ENCODE data around the gene B4GALNT3. TPM values are rescaled to one million over a fixed set of nuclear protein-coding genes. Genes with fewer than 3 reads are reported as not detected.

The B4GALNT3 gene
- total and polyA plus RNA-seq, 2 of the 13 experiments (the other 11 are each of a cell fraction or from before 2014, with no cell fraction given): 3.2 to 4.4 TPM

- TF ChIP-seq ARID5B (CRISPR knock-in tag; IDR thresholded peaks at IDR 0.05): peak; percentile 80
- TF ChIP-seq FOXA3 (CRISPR knock-in tag; IDR thresholded peaks at IDR 0.05): peak; percentile 68
- peak; percentile 79 for TF ChIP-seq MIER3 (CRISPR knock-in tag; IDR thresholded peaks at IDR 0.05; ENCODE audit: borderline replicate concordance)
- TF ChIP-seq ZEB1 (IDR thresholded peaks at IDR 0.05; ENCODE audit: insufficient replicate concordance, low read depth): no peak
- no peak for TF ChIP-seq SP2 (CRISPR knock-in tag; IDR thresholded peaks at IDR 0.05)
- TF ChIP-seq JARID2 (CRISPR knock-in tag; IDR thresholded peaks at IDR 0.05; ENCODE audit: insufficient replicate concordance): no peak
- no peak for TF ChIP-seq ZNF367 (CRISPR knock-in tag; IDR thresholded peaks at IDR 0.05; ENCODE audit: borderline replicate concordance)
- peak; percentile 83; the same call in 1 of the 2 replicates for TF ChIP-seq ZFP37 (CRISPR knock-in tag; IDR thresholded peaks at IDR 0.05; ENCODE audit: borderline replicate concordance)
- peak; percentile 80 for TF ChIP-seq ZNF124 (CRISPR knock-in tag; IDR thresholded peaks at IDR 0.05)
- TF ChIP-seq GATAD1 (CRISPR knock-in tag; IDR thresholded peaks at IDR 0.05): peak; percentile 57; the same call in 1 of the 2 replicates
- TF ChIP-seq TFE3 (CRISPR knock-in tag; IDR thresholded peaks at IDR 0.05): peak; percentile 71
- no peak for TF ChIP-seq ZNF782 (CRISPR knock-in tag; IDR thresholded peaks at IDR 0.05; ENCODE audit: borderline replicate concordance)
- TF ChIP-seq PAF1 (CRISPR knock-in tag; IDR thresholded peaks at IDR 0.05): no peak
- TF ChIP-seq ZNF235 (CRISPR knock-in tag; IDR thresholded peaks at IDR 0.05; ENCODE audit: borderline replicate concordance): no peak; the same call in 1 of the 2 replicates
- TF ChIP-seq ZNF543 (CRISPR knock-in tag; IDR thresholded peaks at IDR 0.05): peak; percentile 83; the same call in 1 of the 2 replicates
- no peak for TF ChIP-seq RFX1 (IDR thresholded peaks at IDR 0.05)
- peak; percentile 74; the same call in 1 of the 2 replicates for TF ChIP-seq TARDBP (CRISPR knock-in tag; IDR thresholded peaks at IDR 0.05)
- peak; percentile 83; the same call in 1 of the 2 replicates for TF ChIP-seq HOXD1 (CRISPR knock-in tag; IDR thresholded peaks at IDR 0.05)
- TF ChIP-seq ZNF207 (IDR thresholded peaks at IDR 0.05; ENCODE audit: borderline replicate concordance): no peak
- peak; percentile 47; the same call in 1 of the 2 replicates for TF ChIP-seq ZNF556 (CRISPR knock-in tag; IDR thresholded peaks at IDR 0.05; ENCODE audit: borderline replicate concordance)
- TF ChIP-seq PTBP1 (IDR thresholded peaks at IDR 0.05; ENCODE audit: low read depth, low read length, poor library complexity, severe bottlenecking): peak; percentile 61
- peak; percentile 88; the same call in 1 of the 2 replicates for TF ChIP-seq ARNTL (CRISPR knock-in tag; IDR thresholded peaks at IDR 0.05)
- TF ChIP-seq RAD51 (IDR thresholded peaks at IDR 0.05; ENCODE audit: borderline replicate concordance): no peak; the same call in 1 of the 2 replicates
- no peak for TF ChIP-seq CERS6 (CRISPR knock-in tag; IDR thresholded peaks at IDR 0.05)
- TF ChIP-seq CBFB (CRISPR knock-in tag; IDR thresholded peaks at IDR 0.05): peak; percentile 27; the same call in 1 of the 2 replicates
- peak; percentile 81; the same call in 1 of the 2 replicates for TF ChIP-seq ZNF33A (CRISPR knock-in tag; IDR thresholded peaks at IDR 0.05; ENCODE audit: borderline replicate concordance)
Observed at GRCh38 chr12:575948-576614, 116.3 kb downstream of the B4GALNT3 start (continued).
